ENCODE measurements around the gene SPAG16.

SPAG16 gene

GRCh38 chr2:214410128-214410775, 1126.0 kb downstream of the SPAG16 start:
- Mint-ChIP-seq H3K36me3 (ENCODE audit: low read depth) (no peaks in the 10 kb centered on the region), H3K4me3 (no peak overlapping the region), H3K27me3 (ENCODE audit: low read depth) (peaks cover 7% of the 10 kb centered on the region), H3K9me3 (no peaks in the 10 kb centered on the region), H3K27ac (no peak overlapping the region), H3K4me1 (no peaks in the 10 kb centered on the region)
- TF ChIP-seq CTCF (IDR thresholded peaks at IDR 0.05; ENCODE audit: unreplicated experiment in 3 of 3) = no peak

GRCh38 chr2:214410918-214411554, 1126.8 kb downstream of the SPAG16 start, which contains the start of gene VWC2L:
VWC2L (plus strand) TSS chr2:214411054; CDS start chr2:214414194, 3,140 bp downstream.
- Mint-ChIP-seq H3K36me3 (ENCODE audit: low read depth) (no peaks in the 10 kb centered on the region), H3K4me1 (no peaks in the 10 kb centered on the region), H3K9me3 (no peaks in the 10 kb centered on the region), H3K27ac (no peak within 1 kb of the TSS), H3K27me3 (ENCODE audit: low read depth) (peaks cover 7% of the 10 kb centered on the region), H3K4me3 (no peak within 1 kb of the TSS)
- TF ChIP-seq CTCF (IDR thresholded peaks at IDR 0.05; ENCODE audit: unreplicated experiment in 3 of 3) = no peak

GRCh38 chr2:214412679-214413078, 1128.4 kb downstream of the SPAG16 start:
- Mint-ChIP-seq H3K36me3 (ENCODE audit: low read depth) (no peaks in the 10 kb centered on the region), H3K9me3 (no peaks in the 10 kb centered on the region), H3K4me1 (no peaks in the 10 kb centered on the region), H3K27me3 (ENCODE audit: low read depth) (peaks cover 7% of the 10 kb centered on the region), H3K4me3 (no peak overlapping the region), H3K27ac (no peak overlapping the region)
- no peak for TF ChIP-seq CTCF (IDR thresholded peaks at IDR 0.05; ENCODE audit: unreplicated experiment in 3 of 3)

- Mint-ChIP-seq H3K9me3 (no peaks in the 10 kb centered on the region), H3K4me3 (no peak overlapping the region), H3K36me3 (ENCODE audit: low read depth) (no peaks in the 10 kb centered on the region), H3K27ac (no peak overlapping the region), H3K4me1 (no peaks in the 10 kb centered on the region), H3K27me3 (ENCODE audit: low read depth) (no peaks in the 10 kb centered on the region)
- no peak for TF ChIP-seq CTCF (IDR thresholded peaks at IDR 0.05; ENCODE audit: unreplicated experiment in 3 of 3)
These were observed 1152.2 kb downstream of the SPAG16 start for GRCh38 chr2:214436470-214436869.

GRCh38 chr2:214450118-214450894, 1166.0 kb downstream of the SPAG16 start:
- Mint-ChIP-seq H3K9me3 (no peaks in the 10 kb centered on the region), H3K36me3 (ENCODE audit: low read depth) (no peaks in the 10 kb centered on the region), H3K27ac (no peak overlapping the region)

More at GRCh38 chr2:214450118-214450894, 1166.0 kb downstream of the SPAG16 start:
- H3K27me3 Mint-ChIP-seq (ENCODE audit: low read depth) = peaks cover 8% of the 10 kb centered on the region
- no peak for TF ChIP-seq CTCF (IDR thresholded peaks at IDR 0.05; ENCODE audit: unreplicated experiment in 3 of 3)
- no peak overlapping the region for H3K4me3 Mint-ChIP-seq
- no peaks in the 10 kb centered on the region for H3K4me1 Mint-ChIP-seq
